GM21515 (cell line): ENCODE measurements around the gene DOCK1.

Experiments used
- ATAC-seq: cut with Tn5 transposase; IDR thresholded peaks from one replicate; pipeline ENCODE4 v1.9.1; 2021; ENCODE audit not compliant: unreplicated experiment

Gene DOCK1

GRCh38 chr10:127033216-127034033 lies 128.2 kb downstream of the DOCK1 start:
- no peak for ATAC-seq

DNA sequence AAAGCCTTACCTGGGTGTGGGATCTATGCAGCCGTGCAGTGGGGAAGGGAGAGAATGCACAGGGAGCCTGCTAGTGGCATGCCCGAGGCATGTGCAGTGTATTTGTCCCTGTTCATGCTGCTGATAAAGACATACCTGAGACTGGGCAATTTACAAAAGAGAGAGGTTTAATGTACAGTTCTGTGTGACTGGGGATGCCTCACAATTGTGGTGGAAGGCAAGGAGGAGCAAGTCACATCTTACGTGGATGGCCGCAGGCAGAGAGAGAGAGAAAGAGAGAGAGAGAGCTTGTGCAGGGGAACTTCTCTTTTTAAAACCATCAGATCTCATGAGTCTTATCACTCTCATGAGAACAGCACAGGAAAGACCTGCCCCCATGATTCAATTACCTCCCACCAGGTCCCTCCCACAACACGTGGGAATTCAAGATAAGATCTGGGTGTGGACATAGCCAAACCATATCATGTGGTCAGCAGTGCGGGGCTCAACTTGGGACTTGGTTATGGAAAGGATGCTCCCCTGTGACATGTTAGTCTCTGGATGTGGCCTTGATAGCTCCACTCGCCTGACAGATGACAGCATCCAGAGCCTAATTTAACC lies 128.9 kb downstream of the DOCK1 start:
- ATAC-seq: no peak

GRCh38 chr10:127034790-127035189 lies 129.6 kb downstream of the DOCK1 start:
- ATAC-seq: no peak

GRCh38 chr10:127035827-127036226 lies 130.6 kb downstream of the DOCK1 start:
- ATAC-seq: no peak

DNA sequence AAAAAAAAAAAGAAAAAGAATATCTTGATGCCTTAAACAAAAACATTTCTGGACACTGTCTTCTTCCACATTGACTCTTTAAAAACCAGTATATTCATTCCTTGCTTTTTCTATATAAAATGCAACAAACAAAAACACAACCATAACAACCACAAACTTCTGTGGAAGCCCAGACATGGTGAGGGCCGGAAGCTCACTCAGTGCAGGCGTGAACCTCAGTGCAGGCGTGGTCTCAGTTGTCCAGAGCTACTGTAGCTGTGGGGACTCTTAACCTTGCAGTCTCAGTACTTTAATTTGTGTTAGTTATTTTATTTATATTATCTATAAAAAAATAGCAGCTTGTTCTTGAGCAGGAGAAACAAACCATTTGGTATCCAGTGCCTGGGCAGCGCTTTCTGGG lies 131.8 kb downstream of the DOCK1 start:
- no peak for ATAC-seq

GRCh38 chr10:127039435-127039834 lies 134.2 kb downstream of the DOCK1 start:
- no peak for ATAC-seq

DNA sequence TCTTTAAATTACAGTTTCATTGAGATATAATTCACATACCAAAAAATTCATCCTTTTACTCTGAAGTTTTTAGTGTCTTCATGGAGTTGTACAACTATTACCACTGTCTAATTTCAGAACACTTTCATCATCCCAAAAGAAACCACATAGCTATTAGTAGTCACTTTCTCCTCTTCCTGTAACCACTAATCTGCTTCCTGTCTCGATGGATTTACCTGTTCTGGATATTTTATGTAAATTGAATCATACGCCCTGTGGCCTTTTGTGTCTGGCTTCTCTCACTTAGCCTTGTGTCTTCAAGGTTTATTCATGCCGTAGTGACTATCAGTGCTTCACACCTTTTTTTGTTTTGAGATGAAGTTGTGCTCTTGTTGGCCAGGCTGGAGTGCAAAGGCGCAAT lies 135.5 kb downstream of the DOCK1 start:
- ATAC-seq: no peak

DNA sequence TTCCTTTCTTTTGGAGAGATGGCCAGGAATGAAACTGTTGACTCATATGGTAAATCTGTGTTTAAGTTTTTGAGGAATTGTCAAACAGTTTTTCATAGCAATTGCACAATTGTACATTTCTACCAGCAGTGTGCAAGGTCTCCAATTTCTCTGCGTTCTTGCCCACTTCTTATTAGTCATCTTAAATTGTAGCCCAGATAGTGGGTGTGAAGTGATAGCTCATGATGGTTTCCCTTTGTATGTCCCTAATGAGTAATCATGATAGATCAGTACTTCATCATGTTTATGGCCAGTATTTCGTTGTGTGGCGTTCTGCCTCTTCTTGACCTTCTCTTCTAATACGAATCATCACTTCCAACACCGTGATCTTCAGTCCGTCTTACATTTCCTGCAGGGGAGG lies 136.3 kb downstream of the DOCK1 start:
- no peak for ATAC-seq

GRCh38 chr10:127043301-127043700 lies 138.1 kb downstream of the DOCK1 start:
- ATAC-seq: no peak

DNA sequence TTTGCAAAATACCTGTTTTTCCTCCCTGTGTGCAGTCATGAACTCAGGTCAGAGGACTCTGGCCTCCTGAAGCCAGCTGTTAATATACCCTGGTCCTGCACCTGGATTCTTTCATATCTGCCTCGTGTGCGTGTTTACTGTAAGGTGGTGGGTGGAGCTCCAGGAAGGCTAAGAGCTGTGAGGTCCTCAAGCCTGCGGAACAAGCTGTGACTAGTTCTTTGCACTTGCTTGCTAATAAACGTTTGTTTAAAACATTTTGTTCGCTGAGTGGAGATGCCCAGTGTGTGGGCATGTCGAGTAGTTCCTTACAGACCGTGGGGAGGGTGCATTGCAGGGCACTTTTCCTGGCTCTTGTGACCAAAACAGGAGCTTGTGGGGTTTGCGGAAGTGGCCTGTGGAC lies 139.0 kb downstream of the DOCK1 start:
- ATAC-seq: no peak

GRCh38 chr10:127046975-127047877 lies 142.0 kb downstream of the DOCK1 start:
- ATAC-seq: no peak

DNA sequence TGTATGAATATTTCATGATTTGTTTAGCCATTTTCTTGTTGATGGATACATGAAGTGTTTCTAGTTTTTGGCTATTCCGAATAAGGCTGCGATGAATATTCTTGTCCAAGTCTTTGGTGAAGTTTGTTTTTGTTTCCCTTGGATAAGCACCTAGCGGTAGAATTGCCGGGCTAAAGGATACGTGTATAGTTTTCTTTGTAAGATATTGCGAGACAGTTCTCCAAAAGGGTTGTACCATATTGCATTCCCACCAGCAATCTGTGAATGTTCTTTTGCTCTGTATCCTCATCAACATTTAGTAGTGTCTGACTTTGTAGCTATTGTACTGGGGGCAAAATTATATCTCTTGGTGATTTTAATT lies 142.6 kb downstream of the DOCK1 start:
- ATAC-seq: no peak

GRCh38 chr10:127048630-127049029 lies 143.4 kb downstream of the DOCK1 start:
- ATAC-seq: no peak

DNA sequence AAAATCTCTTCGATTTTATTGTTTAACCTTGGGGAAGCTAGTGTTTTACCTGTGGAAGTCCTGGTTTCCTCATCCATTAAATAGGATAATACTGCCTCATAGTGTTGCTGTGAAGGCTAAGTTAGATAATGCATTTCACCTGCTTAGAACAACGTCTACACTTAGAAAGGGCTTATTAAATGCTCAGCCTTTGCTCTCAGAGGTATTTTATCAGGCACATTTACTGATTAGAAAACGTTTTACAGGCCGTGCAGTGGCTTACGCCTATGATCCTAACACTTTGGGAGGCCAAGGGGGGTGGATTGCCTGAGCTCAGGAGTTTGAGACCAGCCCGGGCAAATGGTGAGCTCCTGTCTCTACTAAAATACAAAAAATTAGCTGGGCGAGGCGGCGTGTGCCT lies 146.8 kb downstream of the DOCK1 start:
- ATAC-seq: no peak

GRCh38 chr10:127055263-127055662 lies 150.0 kb downstream of the DOCK1 start:
- ATAC-seq: no peak

GRCh38 chr10:127059314-127059713 lies 154.1 kb downstream of the DOCK1 start:
- ATAC-seq: no peak

DNA sequence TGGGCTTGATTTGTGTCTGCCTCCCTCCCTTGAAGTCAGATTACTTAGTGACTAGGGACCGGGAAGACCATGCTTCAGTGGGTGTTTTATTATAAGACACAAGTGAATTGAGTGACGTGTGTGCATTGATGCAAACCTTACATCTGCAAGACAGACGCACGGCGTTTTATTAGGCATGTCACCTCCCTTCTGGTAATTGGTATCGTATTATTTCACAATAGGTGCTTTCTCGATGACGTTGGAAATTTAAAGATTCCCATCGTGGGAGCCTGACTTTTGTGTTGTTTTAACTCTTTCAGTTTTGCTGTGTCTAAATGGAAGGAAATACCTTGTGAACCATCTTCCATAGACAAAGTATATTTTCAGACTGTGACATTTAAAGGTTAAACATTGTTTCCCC lies 158.5 kb downstream of the DOCK1 start:
- ATAC-seq: no peak

DNA sequence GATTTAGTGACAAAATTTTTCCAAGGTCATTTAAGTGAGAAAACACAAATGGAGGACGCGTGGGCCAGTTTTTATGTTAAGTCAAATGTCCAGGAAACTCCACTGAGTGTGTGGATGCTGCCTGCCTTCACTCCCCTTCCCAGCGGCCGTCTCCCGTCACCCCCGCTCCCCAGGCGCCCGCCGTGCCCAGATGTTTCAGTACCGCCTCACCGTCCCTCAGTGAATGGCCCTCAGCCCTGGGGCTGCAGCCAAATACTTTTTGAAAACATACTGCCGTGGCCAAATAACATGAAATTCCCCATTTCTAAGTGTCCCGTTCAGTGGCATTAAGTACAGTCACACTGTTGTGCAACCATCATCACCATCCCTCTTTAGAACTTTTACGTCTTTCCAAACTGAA lies 159.2 kb downstream of the DOCK1 start:
- no peak for ATAC-seq

DNA sequence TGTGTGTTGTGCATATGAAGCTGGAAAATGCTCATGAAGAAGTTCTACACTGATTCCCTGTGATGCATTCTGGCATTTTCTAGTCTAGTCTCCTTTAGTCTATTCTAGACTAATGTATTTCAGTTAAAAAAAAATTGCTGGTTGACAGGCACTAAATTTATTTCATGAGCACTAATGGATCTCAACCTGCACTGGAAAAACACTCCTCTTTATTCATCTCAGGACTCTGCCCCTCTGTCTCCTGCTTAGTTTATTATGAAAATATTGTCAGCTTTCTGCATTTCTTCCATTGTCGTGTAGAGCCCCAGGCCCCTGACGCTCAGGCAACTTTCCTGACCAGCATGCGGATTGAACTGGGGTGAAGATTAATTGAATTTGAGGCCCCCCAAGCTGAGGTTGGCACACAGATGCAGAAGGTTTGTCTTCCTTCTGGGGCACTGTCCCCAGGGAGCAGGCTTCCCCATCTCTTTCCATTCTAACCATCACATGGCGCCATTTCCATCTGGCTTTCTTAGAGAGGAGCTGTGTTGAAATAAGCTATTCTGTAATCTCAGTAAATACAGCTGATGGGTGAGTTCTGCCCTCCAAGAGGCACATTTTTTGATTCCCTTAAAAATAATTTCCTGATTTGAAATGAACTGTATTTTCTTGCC lies 162.4 kb downstream of the DOCK1 start:
- ATAC-seq: no peak

GRCh38 chr10:127068485-127068884 lies 163.3 kb downstream of the DOCK1 start:
- ATAC-seq: no peak

DNA sequence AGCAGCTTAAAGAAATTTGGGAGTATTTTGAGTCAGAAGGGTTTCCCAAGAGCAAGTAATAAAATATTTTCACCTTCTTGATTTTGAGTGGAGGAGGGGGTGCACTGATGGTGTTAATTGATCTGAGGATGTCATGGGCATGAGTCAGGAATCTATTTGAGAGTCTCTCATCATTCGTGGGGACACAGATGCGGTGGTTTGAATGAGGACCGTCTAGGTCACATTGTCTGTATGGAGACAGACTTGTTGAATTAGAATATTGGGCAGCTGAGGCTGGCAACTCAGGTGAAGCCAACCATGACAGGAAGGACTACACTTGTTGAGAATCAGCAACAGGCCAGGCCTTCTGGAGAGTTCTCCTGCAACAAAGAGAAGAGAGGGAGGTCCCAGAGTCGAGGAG lies 164.2 kb downstream of the DOCK1 start:
- no peak for ATAC-seq
